Mesothelial cell of epicardium (in vitro differentiated cells): Measurements from ENCODE around the gene HESX1. TPM values are rescaled to one million over a fixed set of nuclear protein-coding genes. Genes with fewer than 3 reads are reported as not detected.

Experiments used
- DNase-seq, 2 experiments: peaks; one replicate each; pipeline ENCODE4 v3.0.0; 2021; ENCODE audit warnings: low spot score in 2 of 2; ENCODE audit not compliant: unreplicated experiment in 2 of 2
- H3K27ac Mint-ChIP-seq: 2 replicates; pipeline ENCODE4 v1.8.0; 2021; ENCODE audit warnings: mixed read lengths
- H3K27me3 Mint-ChIP-seq: 2 replicates; pipeline ENCODE4 v1.8.0; 2021; ENCODE audit warnings: low read depth, mixed read lengths
- H3K36me3 Mint-ChIP-seq: 2 replicates; pipeline ENCODE4 v1.8.0; 2021; ENCODE audit warnings: mixed read lengths
- H3K4me1 Mint-ChIP-seq: 2 replicates; pipeline ENCODE4 v1.8.0; 2021; ENCODE audit warnings: mixed read lengths
- H3K4me3 Mint-ChIP-seq: 2 replicates; pipeline ENCODE4 v1.8.0; 2021; ENCODE audit warnings: mild to moderate bottlenecking, moderate library complexity, mixed read lengths
- H3K9me3 Mint-ChIP-seq: 2 replicates; pipeline ENCODE4 v1.8.0; 2021; ENCODE audit warnings: mixed read lengths
- CTCF ChIP-seq: fragments of 200-600 bp; sonication (generic); IDR thresholded peaks from one replicate; pipeline ENCODE4 v1.5.0; 2021; ENCODE audit warnings: antibody characterized with exemption; ENCODE audit not compliant: unreplicated experiment
- total RNA-seq: library from RNA; stranded (reverse); gene quantifications from 3 replicates; pipeline ENCODE4 v1.2.1, GENCODE V29; 2021

The HESX1 gene
- total RNA-seq, 1 donor from 2014 or later: 2.4 TPM

- DNase-seq: peak in 1 of 2 experiments; percentile 63
- Mint-ChIP-seq H3K27ac (peak overlapping the region; percentile 91), H3K9me3 (no peaks in the 10 kb centered on the region), H3K27me3 (no peaks in the 10 kb centered on the region), H3K36me3 (no peaks in the 10 kb centered on the region), H3K4me3 (peak overlapping the region; percentile 92), H3K4me1 (peaks cover 25% of the 10 kb centered on the region)
- no peak for TF ChIP-seq CTCF
Measured at GRCh38 chr3:57227930-57228751, 28.4 kb upstream of the HESX1 start.

GRCh38 chr3:57227204-57227929 is 27.6 kb upstream of the HESX1 start, which contains the start of gene APPL1:
Gene APPL1 (plus strand): TSS chr3:57227729. CDS start chr3:57227884, 155 bp downstream.
- H3K36me3 Mint-ChIP-seq: no peaks in the 10 kb centered on the region
- no peaks in the 10 kb centered on the region for H3K9me3 Mint-ChIP-seq
- H3K27me3 Mint-ChIP-seq: no peaks in the 10 kb centered on the region
- no peak for TF ChIP-seq CTCF
- peaks cover 25% of the 10 kb centered on the region for H3K4me1 Mint-ChIP-seq
- peak within 1 kb of the TSS; percentile 95 for H3K27ac Mint-ChIP-seq
- DNase-seq: peak; percentile 89 to 97
- peak within 1 kb of the TSS; percentile 92 for H3K4me3 Mint-ChIP-seq

- no peak for TF ChIP-seq CTCF
- no peak overlapping the region for H3K4me3 Mint-ChIP-seq
- H3K27ac Mint-ChIP-seq: peak overlapping the region; percentile 39
- H3K27me3 Mint-ChIP-seq: no peaks in the 10 kb centered on the region
- no peaks in the 10 kb centered on the region for H3K9me3 Mint-ChIP-seq
- no peak for DNase-seq
- peaks cover 25% of the 10 kb centered on the region for H3K4me1 Mint-ChIP-seq
- no peaks in the 10 kb centered on the region for H3K36me3 Mint-ChIP-seq
Measured at GRCh38 chr3:57226176-57226575, 26.4 kb upstream of the HESX1 start.

GRCh38 chr3:57224856-57225255 is 25.1 kb upstream of the HESX1 start:
- DNase-seq: no peak
- H3K4me3 Mint-ChIP-seq: no peak overlapping the region
- TF ChIP-seq CTCF: no peak
- H3K9me3 Mint-ChIP-seq: no peaks in the 10 kb centered on the region
- H3K36me3 Mint-ChIP-seq: no peaks in the 10 kb centered on the region
- H3K27me3 Mint-ChIP-seq: no peaks in the 10 kb centered on the region
- peaks cover 21% of the 10 kb centered on the region for H3K4me1 Mint-ChIP-seq
- no peak overlapping the region for H3K27ac Mint-ChIP-seq

- DNase-seq: no peak
- no peak for TF ChIP-seq CTCF
- H3K27me3 Mint-ChIP-seq: no peaks in the 10 kb centered on the region
- H3K36me3 Mint-ChIP-seq: peaks cover 2% of the 10 kb centered on the region
- peaks cover 4% of the 10 kb centered on the region for H3K9me3 Mint-ChIP-seq
- H3K4me3 Mint-ChIP-seq: no peak overlapping the region
- H3K27ac Mint-ChIP-seq: no peak overlapping the region
- peaks cover 8% of the 10 kb centered on the region for H3K4me1 Mint-ChIP-seq
Measured at GRCh38 chr3:57221883-57222282, 22.1 kb upstream of the HESX1 start.
